PC-3 (cell line): ENCODE measurements around the gene STRN3.
"Not testable (repeated sequence)": the region's sequence is repeated elsewhere in the genome, so short reads cannot be mapped to it uniquely, and the experiment has no call there.

Experiments
- CTCF ChIP-seq: fragments of 300-600 bp; sonication (generic); conservative IDR thresholded peaks from 2 replicates; pipeline ENCODE4 v1.5.1; 2017; ENCODE audit warnings: antibody characterized with exemption, low read depth, mild to moderate bottlenecking, low read length
- EZH2phosphoT487 ChIP-seq: fragments of 300-600 bp; sonication (generic); IDR thresholded peaks from 2 replicates; pipeline ENCODE4 v1.6.1; 2018; ENCODE audit warnings: mild to moderate bottlenecking, antibody characterized with exemption, low read length, borderline replicate concordance

GRCh38 chr14:30967364-30968098, 58.6 kb downstream of the STRN3 start:
- not testable (repeated sequence) for TF ChIP-seq CTCF, EZH2phosphoT487
